ENCODE measurements around the gene CDS1. TPM values are rescaled to one million over a fixed set of nuclear protein-coding genes. Genes with fewer than 3 reads are reported as not detected.

Gene CDS1
- total RNA-seq, 1 donor from 2014 or later, result 8.8 TPM

DNA sequence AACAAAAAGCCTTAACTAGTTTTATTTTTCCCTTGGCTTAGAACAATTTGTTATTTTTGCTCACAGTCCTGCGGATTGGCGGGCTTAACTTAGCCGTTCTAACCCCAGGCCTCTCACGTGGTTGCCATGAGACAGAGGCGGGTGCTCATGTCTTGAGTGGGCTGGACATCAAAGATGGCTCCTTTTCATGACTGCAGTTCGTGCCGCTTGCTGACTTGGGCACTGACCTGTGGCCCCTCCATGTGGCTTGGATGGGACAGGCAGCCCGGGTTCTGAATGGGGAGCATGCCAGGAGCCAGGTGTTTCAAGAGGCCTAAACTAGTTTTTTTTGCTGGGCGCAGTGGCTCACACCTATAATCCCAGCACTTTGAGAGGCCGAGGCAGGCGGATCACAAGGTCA lies 40.7 kb downstream of the CDS1 start:
- no peak for DNase-seq (ENCODE audit: extremely low spot score in 2 of 2)
- intact Hi-C loops (cut with DNase I), result no loop called here
- TF ChIP-seq, protein P1, sequence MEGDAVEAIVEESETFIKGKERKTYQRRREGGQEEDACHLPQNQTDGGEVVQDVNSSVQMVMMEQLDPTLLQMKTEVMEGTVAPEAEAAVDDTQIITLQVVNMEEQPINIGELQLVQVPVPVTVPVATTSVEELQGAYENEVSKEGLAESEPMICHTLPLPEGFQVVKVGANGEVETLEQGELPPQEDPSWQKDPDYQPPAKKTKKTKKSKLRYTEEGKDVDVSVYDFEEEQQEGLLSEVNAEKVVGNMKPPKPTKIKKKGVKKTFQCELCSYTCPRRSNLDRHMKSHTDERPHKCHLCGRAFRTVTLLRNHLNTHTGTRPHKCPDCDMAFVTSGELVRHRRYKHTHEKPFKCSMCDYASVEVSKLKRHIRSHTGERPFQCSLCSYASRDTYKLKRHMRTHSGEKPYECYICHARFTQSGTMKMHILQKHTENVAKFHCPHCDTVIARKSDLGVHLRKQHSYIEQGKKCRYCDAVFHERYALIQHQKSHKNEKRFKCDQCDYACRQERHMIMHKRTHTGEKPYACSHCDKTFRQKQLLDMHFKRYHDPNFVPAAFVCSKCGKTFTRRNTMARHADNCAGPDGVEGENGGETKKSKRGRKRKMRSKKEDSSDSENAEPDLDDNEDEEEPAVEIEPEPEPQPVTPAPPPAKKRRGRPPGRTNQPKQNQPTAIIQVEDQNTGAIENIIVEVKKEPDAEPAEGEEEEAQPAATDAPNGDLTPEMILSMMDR (IDR thresholded peaks at IDR 0.05), result no peak
- no peak for TF ChIP-seq POLR2AphosphoS5 (IDR thresholded peaks at IDR 0.05; ENCODE audit: insufficient read depth in 1 of 2, low read depth in 1 of 2)
- no peak for TF ChIP-seq POLR2A (IDR thresholded peaks at IDR 0.05)
- H3K27me3 ChIP-seq, result no peaks in the 10 kb centered on the region
- no peak overlapping the region for H3K4me3 ChIP-seq
- no peaks in the 10 kb centered on the region for H3K9me3 ChIP-seq
- H3K27ac ChIP-seq, result no peak overlapping the region
- no peaks in the 10 kb centered on the region for H3K4me1 ChIP-seq
- no peaks in the 10 kb centered on the region for H3K36me3 ChIP-seq

DNA sequence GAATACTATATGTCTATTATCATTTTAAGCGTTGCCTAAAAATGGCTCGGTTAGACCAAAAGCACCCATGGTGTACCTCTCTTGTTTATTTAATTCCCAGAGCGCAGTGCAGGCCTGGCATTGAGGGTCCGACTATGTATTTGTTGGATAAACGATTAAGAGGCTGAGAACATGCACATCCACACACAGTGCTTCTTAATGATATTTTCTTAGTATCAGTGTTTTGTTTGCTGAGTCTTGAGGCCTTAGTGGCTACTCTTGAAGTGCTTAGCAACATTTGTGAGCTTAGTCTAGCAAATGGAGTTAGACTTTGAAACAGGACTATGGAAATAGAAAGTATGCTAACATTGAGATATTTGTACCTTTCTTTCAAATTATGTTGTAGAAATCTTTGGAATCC lies 43.7 kb downstream of the CDS1 start:
- H3K27me3 ChIP-seq, result no peaks in the 10 kb centered on the region
- H3K36me3 ChIP-seq, result no peaks in the 10 kb centered on the region
- H3K9me3 ChIP-seq, result no peaks in the 10 kb centered on the region
- no peaks in the 10 kb centered on the region for H3K4me1 ChIP-seq
- DNase-seq (ENCODE audit: extremely low spot score in 2 of 2), result no peak
- TF ChIP-seq, protein P1 (IDR thresholded peaks at IDR 0.05), result no peak
- TF ChIP-seq POLR2A (IDR thresholded peaks at IDR 0.05) (no peak), POLR2AphosphoS5 (IDR thresholded peaks at IDR 0.05; ENCODE audit: insufficient read depth in 1 of 2, low read depth in 1 of 2) (no peak)
- no peak overlapping the region for H3K27ac ChIP-seq
- intact Hi-C loops (cut with DNase I), result no loop called here
- no peak overlapping the region for H3K4me3 ChIP-seq

DNA sequence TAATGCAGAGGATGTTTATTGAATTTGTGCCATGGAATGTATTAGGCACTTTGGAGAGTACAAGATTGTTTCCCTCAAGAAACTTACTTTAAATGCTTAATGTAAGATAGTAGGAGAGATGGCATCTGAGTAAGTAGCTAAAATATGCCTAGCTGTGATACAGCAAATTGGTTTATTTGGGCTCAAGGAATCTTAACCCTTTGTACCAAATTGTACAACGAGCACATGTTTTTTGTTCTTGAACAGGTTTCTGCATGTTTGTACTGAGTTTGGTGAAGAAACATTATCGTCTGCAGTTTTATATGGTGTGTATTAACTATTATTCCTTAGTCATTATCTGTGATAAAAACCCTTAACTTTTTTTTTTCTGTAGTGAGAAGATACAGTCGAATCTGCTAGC lies 48.6 kb downstream of the CDS1 start:
- TF ChIP-seq, protein P1 (IDR thresholded peaks at IDR 0.05), result no peak
- no peak for TF ChIP-seq POLR2AphosphoS5 (IDR thresholded peaks at IDR 0.05; ENCODE audit: insufficient read depth in 1 of 2, low read depth in 1 of 2)
- no peak for TF ChIP-seq POLR2A (IDR thresholded peaks at IDR 0.05)
- Histone ChIP-seq H3K27me3 (no peaks in the 10 kb centered on the region), H3K4me1 (no peaks in the 10 kb centered on the region), H3K36me3 (no peaks in the 10 kb centered on the region), H3K4me3 (no peak overlapping the region), H3K9me3 (no peaks in the 10 kb centered on the region), H3K27ac (no peak overlapping the region)
- no peak for DNase-seq (ENCODE audit: extremely low spot score in 2 of 2)
- intact Hi-C loops (cut with DNase I), result no loop called here

DNA sequence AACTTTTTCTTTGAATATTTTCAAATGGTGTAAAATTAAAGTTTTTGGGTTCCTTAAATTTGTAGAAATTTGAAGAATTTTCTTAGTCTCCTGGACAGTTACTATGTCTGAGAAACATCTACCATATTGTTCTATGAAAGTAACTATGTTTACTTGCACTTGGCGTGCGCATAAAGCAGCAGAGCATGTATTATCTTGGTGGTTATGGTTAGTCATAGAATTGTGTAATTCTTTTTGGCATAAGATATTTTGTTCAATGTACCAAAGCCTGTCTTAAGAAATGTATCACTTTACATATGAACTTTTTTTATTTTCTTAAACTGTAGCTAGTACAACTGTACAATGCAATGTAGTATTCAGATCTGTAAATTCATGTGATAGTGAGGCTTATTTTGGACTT lies 49.2 kb downstream of the CDS1 start:
- no peak overlapping the region for H3K4me3 ChIP-seq
- no peak overlapping the region for H3K27ac ChIP-seq
- no peaks in the 10 kb centered on the region for H3K9me3 ChIP-seq
- no peak for DNase-seq (ENCODE audit: extremely low spot score in 2 of 2)
- intact Hi-C loops (cut with DNase I), result no loop called here
- H3K27me3 ChIP-seq, result no peaks in the 10 kb centered on the region
- no peaks in the 10 kb centered on the region for H3K4me1 ChIP-seq
- no peaks in the 10 kb centered on the region for H3K36me3 ChIP-seq
- TF ChIP-seq POLR2AphosphoS5 (IDR thresholded peaks at IDR 0.05; ENCODE audit: insufficient read depth in 1 of 2, low read depth in 1 of 2), result peak in 1 of 2 donors; percentile 83
- TF ChIP-seq, protein P1 (IDR thresholded peaks at IDR 0.05), result no peak

DNA sequence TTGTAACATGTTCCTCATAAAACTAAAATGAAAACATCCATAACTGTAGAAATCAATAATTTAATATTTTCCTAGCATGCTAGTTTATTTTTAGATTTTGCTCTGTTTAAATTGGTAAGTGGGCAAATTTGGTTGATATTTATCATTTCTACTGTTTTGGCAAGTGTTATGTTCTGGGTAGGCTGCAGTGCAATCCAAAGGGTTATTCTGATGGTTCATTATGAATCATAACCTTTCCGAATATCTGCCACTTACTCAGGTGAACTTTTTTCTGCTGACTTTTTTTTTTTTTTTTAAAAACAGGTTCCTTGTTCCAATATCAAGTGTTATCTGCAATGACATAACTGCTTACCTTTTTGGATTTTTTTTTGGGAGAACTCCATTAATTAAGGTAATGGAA lies 52.0 kb downstream of the CDS1 start:
- H3K27ac ChIP-seq, result no peak overlapping the region
- H3K9me3 ChIP-seq, result no peaks in the 10 kb centered on the region
- peak in 1 of 2 donors; percentile 32 for TF ChIP-seq POLR2AphosphoS5 (IDR thresholded peaks at IDR 0.05; ENCODE audit: insufficient read depth in 1 of 2, low read depth in 1 of 2)
- TF ChIP-seq, protein P1 (IDR thresholded peaks at IDR 0.05), result no peak
- H3K27me3 ChIP-seq, result no peaks in the 10 kb centered on the region
- H3K4me1 ChIP-seq, result no peaks in the 10 kb centered on the region
- intact Hi-C loops (cut with DNase I), result no loop called here
- no peak overlapping the region for H3K4me3 ChIP-seq
- DNase-seq (ENCODE audit: extremely low spot score in 2 of 2), result no peak
- no peaks in the 10 kb centered on the region for H3K36me3 ChIP-seq
